Measurements from ENCODE around the gene DHRSX.
"Not testable (repeated sequence)": the region's sequence is repeated elsewhere in the genome, so short reads cannot be mapped to it uniquely, and the experiment has no call there.

DHRSX gene

DNA sequence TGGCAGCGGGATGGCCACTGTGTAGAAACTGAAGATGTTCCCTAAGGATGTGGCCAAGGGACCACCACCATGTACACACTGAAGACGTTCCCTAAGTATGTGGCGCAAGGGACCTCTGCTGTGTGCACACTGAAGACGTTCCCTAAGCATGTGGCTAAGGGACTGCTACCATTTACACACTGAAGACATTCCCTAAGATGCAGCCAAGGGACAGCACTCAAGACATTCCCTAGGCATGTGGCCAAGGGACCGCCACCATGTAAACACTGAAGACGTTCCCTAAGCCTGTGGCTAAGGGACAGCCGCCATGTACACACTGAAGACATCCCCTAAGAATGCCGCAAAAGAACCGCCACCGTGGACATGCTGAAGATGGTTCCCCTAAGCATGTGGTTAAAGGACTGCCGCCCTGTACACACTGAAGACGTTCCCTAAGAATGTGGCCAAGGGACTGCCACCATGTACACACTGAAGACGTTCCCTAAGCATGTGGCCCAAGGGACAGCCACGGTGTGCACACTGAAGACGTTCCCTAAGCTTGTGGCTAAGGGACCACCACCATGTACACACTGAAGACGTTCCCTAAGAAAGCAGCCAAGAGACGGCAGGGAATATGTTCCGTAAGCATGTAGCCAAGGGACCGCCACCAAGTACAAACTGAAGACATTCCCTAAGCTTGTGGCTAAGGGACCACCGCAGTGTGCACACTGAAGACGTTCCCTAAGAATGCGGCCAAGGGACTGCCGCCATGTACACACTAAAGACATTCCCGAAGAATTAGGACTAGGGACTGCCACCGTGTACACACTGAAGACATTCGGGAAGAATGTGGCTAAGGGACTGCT, 43.3 kb downstream of the DHRSX start:
- TF ChIP-seq, protein P1, sequence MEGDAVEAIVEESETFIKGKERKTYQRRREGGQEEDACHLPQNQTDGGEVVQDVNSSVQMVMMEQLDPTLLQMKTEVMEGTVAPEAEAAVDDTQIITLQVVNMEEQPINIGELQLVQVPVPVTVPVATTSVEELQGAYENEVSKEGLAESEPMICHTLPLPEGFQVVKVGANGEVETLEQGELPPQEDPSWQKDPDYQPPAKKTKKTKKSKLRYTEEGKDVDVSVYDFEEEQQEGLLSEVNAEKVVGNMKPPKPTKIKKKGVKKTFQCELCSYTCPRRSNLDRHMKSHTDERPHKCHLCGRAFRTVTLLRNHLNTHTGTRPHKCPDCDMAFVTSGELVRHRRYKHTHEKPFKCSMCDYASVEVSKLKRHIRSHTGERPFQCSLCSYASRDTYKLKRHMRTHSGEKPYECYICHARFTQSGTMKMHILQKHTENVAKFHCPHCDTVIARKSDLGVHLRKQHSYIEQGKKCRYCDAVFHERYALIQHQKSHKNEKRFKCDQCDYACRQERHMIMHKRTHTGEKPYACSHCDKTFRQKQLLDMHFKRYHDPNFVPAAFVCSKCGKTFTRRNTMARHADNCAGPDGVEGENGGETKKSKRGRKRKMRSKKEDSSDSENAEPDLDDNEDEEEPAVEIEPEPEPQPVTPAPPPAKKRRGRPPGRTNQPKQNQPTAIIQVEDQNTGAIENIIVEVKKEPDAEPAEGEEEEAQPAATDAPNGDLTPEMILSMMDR (conservative IDR thresholded peaks at IDR 0.05) = no peak
- no peak for TF ChIP-seq ZFX (IDR thresholded peaks at IDR 0.05)
- H3K27ac ChIP-seq = no peak overlapping the region

DNA sequence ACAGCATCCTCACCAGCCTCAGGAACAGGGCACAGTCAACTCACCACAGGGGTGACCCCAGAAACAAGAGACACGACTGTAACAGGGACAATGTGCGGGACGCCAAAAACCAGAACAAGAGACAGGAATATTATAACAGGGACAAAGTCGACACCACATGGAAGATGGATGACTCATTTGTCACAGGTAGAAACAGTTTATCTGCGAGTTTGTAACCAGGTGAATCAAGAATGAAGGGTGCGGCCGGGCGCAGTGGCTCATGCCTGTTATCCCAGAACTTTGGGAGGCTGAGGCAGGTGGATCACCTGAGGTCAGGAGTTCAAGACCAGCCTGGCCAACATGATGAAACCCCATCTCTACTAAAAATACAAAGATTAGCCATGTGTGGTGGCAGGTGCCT, 44.7 kb downstream of the DHRSX start:
- not testable (repeated sequence) for H3K27ac ChIP-seq

DNA sequence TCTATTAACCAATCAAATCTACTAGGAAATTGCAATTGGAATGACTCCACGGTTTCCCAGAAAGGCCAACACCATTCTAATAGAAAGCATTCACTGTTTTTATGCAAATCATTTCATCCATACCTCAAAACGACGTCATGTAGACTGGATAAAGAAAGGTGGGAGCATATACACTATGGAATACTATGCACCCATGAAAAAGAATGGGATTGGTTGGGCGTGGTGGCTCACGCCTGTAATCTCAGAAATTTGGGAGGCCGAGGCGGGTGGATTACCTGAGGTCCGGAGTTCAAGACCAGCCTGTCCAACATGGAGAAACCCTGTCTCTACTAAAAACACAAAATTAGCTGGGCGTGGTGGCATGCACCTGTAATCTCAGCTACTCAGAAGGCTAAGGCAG, 46.2 kb downstream of the DHRSX start:
- not testable (repeated sequence) for H3K27ac ChIP-seq

DNA sequence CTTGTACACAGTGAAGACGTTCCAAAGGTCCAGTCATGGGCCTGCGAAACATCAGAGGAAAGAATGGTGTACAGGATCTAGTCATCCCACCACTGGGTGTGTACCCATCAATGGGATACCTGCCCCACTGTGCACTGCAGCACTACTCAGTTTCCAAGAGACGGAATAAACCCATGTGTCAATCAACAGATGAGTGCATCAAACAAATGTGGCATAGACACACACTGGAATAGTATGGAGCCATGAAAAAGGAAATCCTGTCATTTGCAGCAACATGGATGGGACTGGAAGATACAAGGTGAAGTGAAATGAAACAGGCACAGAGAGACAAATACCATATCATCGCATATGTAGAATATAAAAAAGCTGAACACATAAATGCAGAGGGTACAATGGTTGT, 48.0 kb downstream of the DHRSX start:
- H3K27ac ChIP-seq = no peak overlapping the region
- TF ChIP-seq, protein P1 (conservative IDR thresholded peaks at IDR 0.05) = no peak
- no peak for TF ChIP-seq ZFX (IDR thresholded peaks at IDR 0.05)

DNA sequence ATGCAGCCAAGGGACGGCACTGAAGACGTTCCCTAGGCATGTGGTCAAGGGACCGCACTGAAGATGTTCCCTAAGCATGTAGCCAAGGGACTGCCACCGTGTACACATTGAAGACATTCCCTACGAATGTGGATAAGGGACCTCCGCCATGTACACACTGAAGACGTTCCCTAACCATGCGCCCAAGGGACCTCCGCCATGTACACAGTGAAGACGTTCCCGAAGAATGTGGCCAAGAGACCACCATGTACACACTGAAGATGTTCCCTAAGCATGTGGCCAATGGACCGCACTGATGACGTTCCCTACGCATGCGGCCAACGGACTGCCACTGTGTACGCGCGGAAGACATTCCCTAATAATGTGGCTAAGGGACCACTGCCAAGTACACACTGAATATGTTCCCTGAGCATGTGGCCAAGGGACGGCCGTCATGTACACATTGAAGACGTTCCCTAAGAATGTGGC, 48.4 kb downstream of the DHRSX start:
- TF ChIP-seq, protein P1 (conservative IDR thresholded peaks at IDR 0.05) = no peak
- no peak for TF ChIP-seq ZFX (IDR thresholded peaks at IDR 0.05)

DNA sequence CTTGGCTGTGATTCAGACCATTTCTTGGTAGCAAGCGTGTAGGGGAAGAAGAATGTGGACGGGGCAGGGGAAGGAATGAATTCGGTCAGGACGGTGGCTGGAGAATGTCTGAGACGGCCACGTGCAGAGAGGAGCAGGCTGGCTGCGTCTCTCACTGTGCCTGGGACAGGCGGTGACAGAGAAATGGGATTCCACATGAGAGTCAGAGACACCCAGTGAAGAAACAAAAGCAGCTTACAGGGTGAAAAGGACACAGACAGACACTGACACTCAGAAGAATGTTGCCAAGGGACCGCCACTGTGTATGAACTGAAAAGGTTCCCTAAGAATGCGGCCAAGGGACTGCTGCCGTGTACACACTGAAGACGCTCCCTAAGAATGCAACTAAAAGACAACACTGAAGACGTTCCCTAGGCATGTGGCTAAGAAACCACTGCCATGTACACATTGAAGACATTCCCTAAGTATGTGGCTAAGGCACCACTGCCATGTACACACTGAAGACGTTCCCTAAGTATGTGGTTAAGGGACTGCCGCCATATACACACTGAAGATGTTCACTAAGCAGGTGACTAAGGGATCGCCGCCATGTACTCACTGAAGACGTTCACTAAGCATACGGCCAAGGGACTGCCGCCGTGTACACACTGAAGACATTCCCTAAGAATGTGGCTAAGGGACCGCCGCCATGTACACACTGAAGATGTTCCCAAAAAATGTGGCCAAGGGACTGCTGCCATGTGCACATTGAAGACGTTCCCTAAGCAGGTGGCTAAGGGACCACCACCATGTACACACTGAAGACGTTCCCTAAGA, 49.1 kb downstream of the DHRSX start:
- TF ChIP-seq, protein P1 (conservative IDR thresholded peaks at IDR 0.05) = no peak
- TF ChIP-seq ZFX (IDR thresholded peaks at IDR 0.05) = no peak
- H3K27ac ChIP-seq = no peak overlapping the region

More for the DNA sequence above, 48.4 kb downstream of the DHRSX start:
- no peak overlapping the region for H3K27ac ChIP-seq

DNA sequence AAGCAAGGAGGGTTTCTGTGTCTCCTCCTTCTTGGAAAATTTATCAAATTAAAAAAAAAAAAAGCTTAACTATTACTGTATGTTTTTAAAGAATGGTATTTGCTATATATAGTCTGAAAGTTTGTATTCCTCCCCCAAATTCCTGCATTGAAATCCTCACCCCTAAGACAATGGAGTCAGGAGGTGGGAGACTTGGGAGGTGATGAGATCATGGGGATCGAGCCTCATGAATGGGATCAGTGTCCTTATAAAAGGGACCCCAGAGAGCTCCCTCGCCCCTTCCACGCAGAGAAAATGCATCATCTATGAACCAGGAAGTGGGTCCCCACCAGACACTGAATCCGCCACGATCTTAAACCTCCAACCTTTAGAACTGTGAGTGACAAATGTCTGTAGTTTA, 50.1 kb downstream of the DHRSX start:
- no peak overlapping the region for H3K27ac ChIP-seq
- TF ChIP-seq ZFX (IDR thresholded peaks at IDR 0.05) = no peak
- TF ChIP-seq, protein P1 (conservative IDR thresholded peaks at IDR 0.05) = no peak

DNA sequence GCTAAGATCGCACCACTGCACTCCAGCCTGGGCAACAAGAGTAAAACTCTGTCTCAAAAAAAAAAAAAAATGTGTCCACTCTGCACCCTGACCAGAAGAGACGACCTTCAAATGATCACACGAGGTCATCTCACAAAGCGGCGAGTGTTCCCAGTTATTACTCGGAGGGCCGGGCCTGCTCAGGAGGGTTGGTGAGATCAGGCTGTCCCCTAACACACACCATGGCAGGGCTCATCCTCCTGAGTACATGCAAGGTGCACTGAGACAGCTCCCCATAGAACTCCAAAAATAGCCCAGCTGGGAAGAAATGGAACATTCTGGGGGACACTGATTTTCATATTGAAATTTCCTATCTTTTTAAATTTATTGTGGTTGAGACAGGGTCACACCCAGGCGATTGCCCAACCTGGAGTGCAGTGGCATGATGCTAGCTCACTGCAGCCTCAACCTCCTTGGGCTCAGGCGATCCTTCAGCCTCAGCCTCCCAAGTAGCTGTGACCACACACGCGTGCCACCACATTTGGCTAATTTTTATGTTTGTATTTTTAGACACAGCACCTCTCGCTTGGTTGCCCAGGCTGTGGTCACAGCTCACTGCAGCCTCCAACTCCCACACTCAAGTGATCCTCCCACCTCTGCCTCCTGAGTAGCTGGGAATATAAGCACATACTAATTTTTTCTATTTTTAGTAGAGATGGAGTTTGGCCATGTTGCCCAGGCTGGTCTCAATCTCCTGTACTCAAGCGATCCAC, 51.5 kb downstream of the DHRSX start:
- TF ChIP-seq, protein P1 (conservative IDR thresholded peaks at IDR 0.05) = no peak
- H3K27ac ChIP-seq = no peak overlapping the region

Data from C4-2B (cell line).